ENCODE data around the gene INTS12.

DNA sequence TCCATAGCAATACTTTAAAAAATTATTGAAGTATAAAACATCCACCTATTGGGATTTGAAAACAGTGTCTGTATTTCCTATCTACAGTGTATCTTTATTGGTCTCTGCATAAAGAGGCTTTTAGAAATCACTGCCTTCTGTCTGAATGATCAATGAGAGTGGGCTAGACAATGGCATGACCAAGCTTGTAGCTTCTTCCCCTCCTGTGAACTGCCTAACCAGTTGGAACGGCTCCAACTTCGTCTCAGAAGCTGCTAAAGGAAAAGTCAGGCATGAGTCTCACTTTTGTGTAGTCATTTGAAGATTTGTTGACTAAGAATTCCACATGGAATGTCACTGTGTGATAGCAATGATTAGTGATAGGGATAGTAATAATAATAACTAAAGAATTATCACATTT, 64.2 kb downstream of the INTS12 start:
- TF ChIP-seq, protein P1, sequence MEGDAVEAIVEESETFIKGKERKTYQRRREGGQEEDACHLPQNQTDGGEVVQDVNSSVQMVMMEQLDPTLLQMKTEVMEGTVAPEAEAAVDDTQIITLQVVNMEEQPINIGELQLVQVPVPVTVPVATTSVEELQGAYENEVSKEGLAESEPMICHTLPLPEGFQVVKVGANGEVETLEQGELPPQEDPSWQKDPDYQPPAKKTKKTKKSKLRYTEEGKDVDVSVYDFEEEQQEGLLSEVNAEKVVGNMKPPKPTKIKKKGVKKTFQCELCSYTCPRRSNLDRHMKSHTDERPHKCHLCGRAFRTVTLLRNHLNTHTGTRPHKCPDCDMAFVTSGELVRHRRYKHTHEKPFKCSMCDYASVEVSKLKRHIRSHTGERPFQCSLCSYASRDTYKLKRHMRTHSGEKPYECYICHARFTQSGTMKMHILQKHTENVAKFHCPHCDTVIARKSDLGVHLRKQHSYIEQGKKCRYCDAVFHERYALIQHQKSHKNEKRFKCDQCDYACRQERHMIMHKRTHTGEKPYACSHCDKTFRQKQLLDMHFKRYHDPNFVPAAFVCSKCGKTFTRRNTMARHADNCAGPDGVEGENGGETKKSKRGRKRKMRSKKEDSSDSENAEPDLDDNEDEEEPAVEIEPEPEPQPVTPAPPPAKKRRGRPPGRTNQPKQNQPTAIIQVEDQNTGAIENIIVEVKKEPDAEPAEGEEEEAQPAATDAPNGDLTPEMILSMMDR (IDR thresholded peaks at IDR 0.05): no peak
- TF ChIP-seq POLR2A (IDR thresholded peaks at IDR 0.05): no peak

Measured in esophagus squamous epithelium (tissue), 4 donors.